Vagina (tissue), 2 donors: Measurements from ENCODE around the gene CD22.

Experiments used
- CTCF ChIP-seq, 3 experiments: fragments of 450-650 bp in 2 of 3; fragments of 200-600 bp in 1 of 3; sonication (generic) in 1 of 3; IDR thresholded peaks; one replicate each; pipeline ENCODE4 v1.5.1; 2017 to 2019; ENCODE audit warnings: antibody characterized with exemption in 3 of 3, mild to moderate bottlenecking in 2 of 3, moderate library complexity in 2 of 3
- POLR2A ChIP-seq, 2 donors: fragments of 450-650 bp; IDR thresholded peaks; one replicate each; pipeline ENCODE4 v1.6.1; 2017; ENCODE audit warnings: antibody characterized with exemption in 2 of 2, mild to moderate bottlenecking in 2 of 2, moderate library complexity in 2 of 2
- POLR2AphosphoS5 ChIP-seq, 2 donors: sonication (generic); formaldehyde crosslinking; IDR thresholded peaks; one replicate each; pipeline ENCODE4 v1.9.0; 2017; ENCODE audit warnings: antibody characterized with exemption in 2 of 2, mild to moderate bottlenecking in 2 of 2, low read depth in 1 of 2; ENCODE audit not compliant: insufficient read depth in 1 of 2

GRCh38 chr19:35357867-35358573 is 29.0 kb downstream of the CD22 start, which contains the start of gene FFAR3:
- TF ChIP-seq CTCF (IDR thresholded peaks at IDR 0.05): no peak
- no peak for TF ChIP-seq POLR2A (IDR thresholded peaks at IDR 0.05)
- TF ChIP-seq POLR2AphosphoS5 (IDR thresholded peaks at IDR 0.05; ENCODE audit: insufficient read depth in 1 of 2, low read depth in 1 of 2): no peak
